HEK293 (cell line): ENCODE measurements around the gene MESD.

Experiments
- CTCF ChIA-PET: fragments of 350-600 bp; formaldehyde crosslinking; extraction: SDS; loops from one replicate; lab custom pipeline; 2021; ENCODE audit warnings: antibody characterized with exemption; lab: Yijun Ruan, JAX
- POLR2A ChIA-PET: fragments of 300-600 bp; formaldehyde crosslinking; extraction: SDS; loops from one replicate; lab custom pipeline; 2020; ENCODE audit warnings: antibody characterized with exemption, inconsistent platforms; lab: Yijun Ruan, JAX
- H3K27ac ChIP-seq: fragments of 200-500 bp; sonication (Bioruptor generic); 2 replicates; pipeline ENCODE4 v1.5.1; 2014; ENCODE audit warnings: low read depth, low read length, control low read depth, inconsistent platforms; ENCODE audit errors: extremely low read depth
- H3K36me3 ChIP-seq, 2 experiments: fragments of 200-500 bp in 1 of 2; sonication (Bioruptor generic) in 1 of 2; 1 replicate in 1 of 2; 2 replicates in 1 of 2; pipeline ENCODE4 v1.5.1; 2014 to 2017; ENCODE audit warnings: inconsistent platforms in 2 of 2, low read length in 2 of 2; ENCODE audit not compliant: control insufficient read depth in 2 of 2, insufficient read depth in 1 of 2
- H3K4me1 ChIP-seq: fragments of 200-500 bp; sonication (Bioruptor generic); 2 replicates; pipeline ENCODE4 v1.5.1; 2014; ENCODE audit warnings: mild to moderate bottlenecking, low read length, inconsistent platforms; ENCODE audit not compliant: control insufficient read depth, insufficient read depth
- H3K4me3 ChIP-seq: 2 replicates; pipeline ENCODE4 v1.5.1; 2011; ENCODE audit warnings: low read depth, mild to moderate bottlenecking, control low read depth, low read length, moderate library complexity
- H3K9me3 ChIP-seq: fragments of 200-500 bp; sonication (Bioruptor generic); 2 replicates; pipeline ENCODE4 v1.5.1; 2014; ENCODE audit warnings: low read depth, low read length, inconsistent platforms; ENCODE audit not compliant: control insufficient read depth, insufficient read depth
- HOXC10 ChIP-seq: sonication (generic); formaldehyde crosslinking; IDR thresholded peaks from 2 replicates; pipeline ENCODE4 v1.8.1; 2023; ENCODE audit warnings: mild to moderate bottlenecking, missing genetic modification reagents
- KLF9 ChIP-seq: fragments of 450-650 bp; formaldehyde crosslinking; IDR thresholded peaks from 2 replicates; pipeline ENCODE4 v1.5.1; 2016; ENCODE audit warnings: missing biosample characterization, missing genetic modification characterization, low read depth
- RBAK ChIP-seq: fragments of 450-650 bp; formaldehyde crosslinking; IDR thresholded peaks from 2 replicates; pipeline ENCODE4 v1.5.1; 2016; ENCODE audit warnings: missing biosample characterization, missing genetic modification characterization
- TCF7L2 ChIP-seq: IDR thresholded peaks from 2 replicates; pipeline ENCODE4 v1.6.1; 2011; ENCODE audit warnings: low read depth, mild to moderate bottlenecking, inconsistent platforms, low read length, moderate library complexity, borderline replicate concordance
- TRIM28 ChIP-seq: IDR thresholded peaks from 2 replicates; pipeline ENCODE4 v1.6.1; 2011; ENCODE audit warnings: low read length, control low read depth, borderline replicate concordance
- YY1 ChIP-seq: fragments of 450-650 bp; formaldehyde crosslinking; IDR thresholded peaks from 2 replicates; pipeline ENCODE4 v1.5.1; 2018; ENCODE audit warnings: missing biosample characterization, missing genetic modification characterization
- ZBTB21 ChIP-seq: fragments of 450-650 bp; formaldehyde crosslinking; IDR thresholded peaks from 2 replicates; pipeline ENCODE4 v1.5.1; 2017; ENCODE audit warnings: missing biosample characterization, missing genetic modification characterization
- ZNF132 ChIP-seq: fragments of 450-650 bp; formaldehyde crosslinking; IDR thresholded peaks from 2 replicates; pipeline ENCODE4 v1.5.1; 2017; ENCODE audit warnings: missing biosample characterization, missing genetic modification characterization, borderline replicate concordance
- ZNF2 ChIP-seq: fragments of 450-650 bp; formaldehyde crosslinking; IDR thresholded peaks from 2 replicates; pipeline ENCODE4 v1.5.1; 2016; ENCODE audit warnings: missing biosample characterization, missing genetic modification characterization
- ZNF324 ChIP-seq: fragments of 450-650 bp; formaldehyde crosslinking; IDR thresholded peaks from 2 replicates; pipeline ENCODE4 v1.5.1; 2016; ENCODE audit warnings: missing biosample characterization, missing genetic modification characterization
- ZNF366 ChIP-seq: fragments of 450-650 bp; formaldehyde crosslinking; conservative IDR thresholded peaks from 2 replicates; pipeline ENCODE4 v1.5.1; 2016; ENCODE audit warnings: missing biosample characterization, missing genetic modification characterization
- ZNF423 ChIP-seq: fragments of 450-650 bp; formaldehyde crosslinking; IDR thresholded peaks from 2 replicates; pipeline ENCODE4 v1.5.1; 2016; ENCODE audit warnings: missing biosample characterization, missing genetic modification characterization
- ZNF433 ChIP-seq: fragments of 450-650 bp; formaldehyde crosslinking; IDR thresholded peaks from 2 replicates; pipeline ENCODE4 v1.5.1; 2016; ENCODE audit warnings: missing biosample characterization, missing genetic modification characterization, low read depth
- ZNF473 ChIP-seq: fragments of 450-650 bp; formaldehyde crosslinking; IDR thresholded peaks from 2 replicates; pipeline ENCODE4 v1.5.1; 2017; ENCODE audit warnings: missing biosample characterization, missing genetic modification characterization
- ZNF560 ChIP-seq: fragments of 450-650 bp; formaldehyde crosslinking; IDR thresholded peaks from 2 replicates; pipeline ENCODE4 v1.5.1; 2017; ENCODE audit warnings: missing biosample characterization, missing genetic modification characterization, borderline replicate concordance
- ZNF624 ChIP-seq: fragments of 450-650 bp; formaldehyde crosslinking; IDR thresholded peaks from 2 replicates; pipeline ENCODE4 v1.5.1; 2017; ENCODE audit warnings: missing biosample characterization, missing genetic modification characterization
- ZNF626 ChIP-seq: fragments of 450-650 bp; sonication (Bioruptor Pico); formaldehyde crosslinking; IDR thresholded peaks from 2 replicates; pipeline ENCODE4 v1.5.1; 2018; ENCODE audit warnings: missing biosample characterization, missing genetic modification characterization, inconsistent platforms
- ZNF629 ChIP-seq: fragments of 450-650 bp; formaldehyde crosslinking; IDR thresholded peaks from 2 replicates; pipeline ENCODE4 v1.5.1; 2017; ENCODE audit warnings: missing biosample characterization, missing genetic modification characterization
- ZNF776 ChIP-seq: fragments of 450-650 bp; formaldehyde crosslinking; IDR thresholded peaks from 2 replicates; pipeline ENCODE4 v1.5.0; 2017; ENCODE audit warnings: missing biosample characterization, missing genetic modification characterization, borderline replicate concordance
- ZSCAN4 ChIP-seq: fragments of 450-650 bp; formaldehyde crosslinking; IDR thresholded peaks from 2 replicates; pipeline ENCODE4 v1.5.1; 2017; ENCODE audit warnings: missing biosample characterization, missing genetic modification characterization
- TF ChIP-seq, protein P1 (sequence below): fragments of 450-650 bp; formaldehyde crosslinking; IDR thresholded peaks from 2 replicates; pipeline ENCODE4 v1.5.1; 2017; ENCODE audit warnings: missing biosample characterization, missing genetic modification characterization
- TF ChIP-seq, protein P2 (sequence below): fragments of 450-650 bp; formaldehyde crosslinking; IDR thresholded peaks from 2 replicates; pipeline ENCODE4 v1.5.0; 2017; ENCODE audit warnings: missing biosample characterization, missing genetic modification characterization, borderline replicate concordance
- TF ChIP-seq, protein P3 (sequence below): fragments of 450-650 bp; formaldehyde crosslinking; IDR thresholded peaks from 2 replicates; pipeline ENCODE4 v1.5.1; 2016; ENCODE audit warnings: missing biosample characterization, missing genetic modification characterization

Gene MESD

GRCh38 chr15:80982205-80982604, 7.4 kb downstream of the MESD start:
- peaks cover 10 to 19% of the 10 kb centered on the region in 2 experiments; a peak in 2 of 3 replicates for H3K36me3 ChIP-seq
- ChIA-PET CTCF (interaction anchor here (0.9 to 1.4 kb wide), 2 partner anchors 13 to 414 kb away, joined by 3 to 4 read pairs; no protein-coding TSS in a partner anchor), POLR2A (no interaction called here)
- H3K27ac ChIP-seq: no peak overlapping the region
- TF ChIP-seq ZNF2 (tag by site-specific recombination) (no peak), RBAK (tag by site-specific recombination) (no peak), TRIM28 (no peak), HOXC10 (CRISPR knock-in tag) (no peak), YY1 (tag by site-specific recombination) (no peak)
- TF ChIP-seq, protein P1, sequence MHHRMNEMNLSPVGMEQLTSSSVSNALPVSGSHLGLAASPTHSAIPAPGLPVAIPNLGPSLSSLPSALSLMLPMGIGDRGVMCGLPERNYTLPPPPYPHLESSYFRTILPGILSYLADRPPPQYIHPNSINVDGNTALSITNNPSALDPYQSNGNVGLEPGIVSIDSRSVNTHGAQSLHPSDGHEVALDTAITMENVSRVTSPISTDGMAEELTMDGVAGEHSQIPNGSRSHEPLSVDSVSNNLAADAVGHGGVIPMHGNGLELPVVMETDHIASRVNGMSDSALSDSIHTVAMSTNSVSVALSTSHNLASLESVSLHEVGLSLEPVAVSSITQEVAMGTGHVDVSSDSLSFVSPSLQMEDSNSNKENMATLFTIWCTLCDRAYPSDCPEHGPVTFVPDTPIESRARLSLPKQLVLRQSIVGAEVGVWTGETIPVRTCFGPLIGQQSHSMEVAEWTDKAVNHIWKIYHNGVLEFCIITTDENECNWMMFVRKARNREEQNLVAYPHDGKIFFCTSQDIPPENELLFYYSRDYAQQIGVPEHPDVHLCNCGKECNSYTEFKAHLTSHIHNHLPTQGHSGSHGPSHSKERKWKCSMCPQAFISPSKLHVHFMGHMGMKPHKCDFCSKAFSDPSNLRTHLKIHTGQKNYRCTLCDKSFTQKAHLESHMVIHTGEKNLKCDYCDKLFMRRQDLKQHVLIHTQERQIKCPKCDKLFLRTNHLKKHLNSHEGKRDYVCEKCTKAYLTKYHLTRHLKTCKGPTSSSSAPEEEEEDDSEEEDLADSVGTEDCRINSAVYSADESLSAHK (tag by site-specific recombination): no peak
- peaks cover 22% of the 10 kb centered on the region for H3K4me1 ChIP-seq
- H3K4me3 ChIP-seq: no peak overlapping the region
- no peaks in the 10 kb centered on the region for H3K9me3 ChIP-seq

DNA sequence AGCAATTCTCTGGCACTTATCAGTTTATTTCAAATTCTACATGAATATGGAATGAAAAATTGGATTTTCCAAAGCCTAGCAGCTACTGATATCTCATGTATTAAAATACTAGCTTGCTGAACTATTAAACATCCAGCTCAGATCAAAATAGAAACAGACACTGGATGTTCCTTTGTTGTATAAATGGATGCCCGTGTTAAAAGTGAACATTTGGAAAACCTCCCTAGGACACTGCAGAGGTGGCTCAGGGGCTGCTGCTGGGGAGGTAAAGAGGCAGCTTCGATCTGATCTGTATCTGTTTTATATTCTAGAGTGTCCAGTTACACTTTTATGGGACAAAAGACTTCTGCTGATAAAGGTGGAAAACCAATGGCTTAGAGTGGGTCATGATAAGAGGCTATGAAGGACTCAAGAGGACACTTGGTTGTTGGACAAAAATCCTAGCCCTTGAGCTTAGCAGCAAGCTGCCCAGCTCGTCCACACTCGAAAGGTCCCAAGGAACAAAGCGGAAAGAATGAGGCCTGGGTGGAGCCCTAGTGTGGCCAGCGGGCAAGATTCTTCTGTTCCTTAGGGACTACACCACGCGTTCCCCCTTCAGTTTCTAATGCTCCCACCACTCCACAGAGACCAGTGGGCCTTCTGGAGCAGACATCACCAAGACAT, 9.9 kb downstream of the MESD start:
- CTCF ChIA-PET: interaction anchor here (0.5 to 2.4 kb wide), 16 partner anchors 9 to 287 kb away, joined by 3 to 36 read pairs (median 4); partner anchors contain the start of gene CEMIP
- H3K9me3 ChIP-seq: no peaks in the 10 kb centered on the region
- POLR2A ChIA-PET: interaction anchor here (0.8 to 1.2 kb wide), 3 partner anchors 10 to 287 kb away, joined by 3 read pairs; no protein-coding TSS in a partner anchor
- no peak overlapping the region for H3K27ac ChIP-seq
- peaks cover 6 to 19% of the 10 kb centered on the region in 2 experiments; a peak in 2 of 3 replicates for H3K36me3 ChIP-seq
- no peak overlapping the region for H3K4me3 ChIP-seq
- H3K4me1 ChIP-seq: peaks cover 14% of the 10 kb centered on the region
- TF ChIP-seq ZNF560 (tag by site-specific recombination): no peak
- TF ChIP-seq ZNF473 (tag by site-specific recombination): no peak
- TF ChIP-seq, protein P2, sequence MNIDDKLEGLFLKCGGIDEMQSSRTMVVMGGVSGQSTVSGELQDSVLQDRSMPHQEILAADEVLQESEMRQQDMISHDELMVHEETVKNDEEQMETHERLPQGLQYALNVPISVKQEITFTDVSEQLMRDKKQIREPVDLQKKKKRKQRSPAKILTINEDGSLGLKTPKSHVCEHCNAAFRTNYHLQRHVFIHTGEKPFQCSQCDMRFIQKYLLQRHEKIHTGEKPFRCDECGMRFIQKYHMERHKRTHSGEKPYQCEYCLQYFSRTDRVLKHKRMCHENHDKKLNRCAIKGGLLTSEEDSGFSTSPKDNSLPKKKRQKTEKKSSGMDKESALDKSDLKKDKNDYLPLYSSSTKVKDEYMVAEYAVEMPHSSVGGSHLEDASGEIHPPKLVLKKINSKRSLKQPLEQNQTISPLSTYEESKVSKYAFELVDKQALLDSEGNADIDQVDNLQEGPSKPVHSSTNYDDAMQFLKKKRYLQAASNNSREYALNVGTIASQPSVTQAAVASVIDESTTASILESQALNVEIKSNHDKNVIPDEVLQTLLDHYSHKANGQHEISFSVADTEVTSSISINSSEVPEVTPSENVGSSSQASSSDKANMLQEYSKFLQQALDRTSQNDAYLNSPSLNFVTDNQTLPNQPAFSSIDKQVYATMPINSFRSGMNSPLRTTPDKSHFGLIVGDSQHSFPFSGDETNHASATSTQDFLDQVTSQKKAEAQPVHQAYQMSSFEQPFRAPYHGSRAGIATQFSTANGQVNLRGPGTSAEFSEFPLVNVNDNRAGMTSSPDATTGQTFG: no peak
- no peak for TF ChIP-seq ZNF629 (tag by site-specific recombination)
- TF ChIP-seq ZNF626: no peak
- TF ChIP-seq ZBTB21 (tag by site-specific recombination): no peak
- no peak for TF ChIP-seq ZNF433 (tag by site-specific recombination)
- TF ChIP-seq ZNF776 (tag by site-specific recombination): no peak
- no peak for TF ChIP-seq ZNF324 (tag by site-specific recombination)
- TF ChIP-seq KLF9 (tag by site-specific recombination): no peak
- no peak for TF ChIP-seq TCF7L2
- no peak for TF ChIP-seq ZNF366 (tag by site-specific recombination)
- no peak for TF ChIP-seq ZSCAN4
- TF ChIP-seq ZNF423 (tag by site-specific recombination): no peak
- TF ChIP-seq ZNF624: no peak
- no peak for TF ChIP-seq ZNF132 (tag by site-specific recombination)
- TF ChIP-seq, protein P3, sequence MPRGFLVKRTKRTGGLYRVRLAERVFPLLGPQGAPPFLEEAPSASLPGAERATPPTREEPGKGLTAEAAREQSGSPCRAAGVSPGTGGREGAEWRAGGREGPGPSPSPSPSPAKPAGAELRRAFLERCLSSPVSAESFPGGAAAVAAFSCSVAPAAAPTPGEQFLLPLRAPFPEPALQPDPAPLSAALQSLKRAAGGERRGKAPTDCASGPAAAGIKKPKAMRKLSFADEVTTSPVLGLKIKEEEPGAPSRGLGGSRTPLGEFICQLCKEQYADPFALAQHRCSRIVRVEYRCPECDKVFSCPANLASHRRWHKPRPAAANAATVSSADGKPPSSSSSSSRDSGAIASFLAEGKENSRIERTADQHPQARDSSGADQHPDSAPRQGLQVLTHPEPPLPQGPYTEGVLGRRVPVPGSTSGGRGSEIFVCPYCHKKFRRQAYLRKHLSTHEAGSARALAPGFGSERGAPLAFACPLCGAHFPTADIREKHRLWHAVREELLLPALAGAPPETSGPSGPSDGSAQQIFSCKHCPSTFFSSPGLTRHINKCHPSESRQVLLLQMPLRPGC (tag by site-specific recombination): no peak
